SK-MEL-5 (cell line): ENCODE results near the gene CHTF18. TPM values are rescaled to one million over a fixed set of nuclear protein-coding genes. Genes with fewer than 3 reads are reported as not detected.

Experiments
- DNase-seq: peaks from one replicate; pipeline ENCODE4 v3.0.0-alpha.2; 2016; ENCODE audit warnings: low read depth, low spot score
- in situ Hi-C: cut with HindIII; loops from 2 replicates; pipeline ENCODE4 v1.10.0; 2016; ENCODE audit warnings: low sequenced_read_pairs, high pct_unique_total_duplicates, low pct_unique_long_range_greater_than_20kb
- total RNA-seq: library from RNA; depleted of rRNA; stranded (reverse); fragments of >200 nt; shearing (Covaris generic); gene quantifications from 2 replicates; pipeline ENCODE4 v1.2.3, GENCODE V29; 2014

CHTF18 gene
- total RNA-seq, 1 experiment from 2014 or later: 7.6 TPM

- in situ Hi-C loops: no loop called here
Measured at GRCh38 chr16:799111-799947, 10.9 kb downstream of the CHTF18 start.

GRCh38 chr16:799948-800833 is 11.8 kb downstream of the CHTF18 start, which contains the start of gene GNG13:
TSS of gene GNG13 (minus strand) at chr16:800734. CDS start at chr16:799077, 1,657 bp downstream.
- no peak for DNase-seq
- in situ Hi-C loops: no loop called here

More at GRCh38 chr16:799111-799947, 10.9 kb downstream of the CHTF18 start:
- no peak for DNase-seq

GRCh38 chr16:800834-801511 is 12.6 kb downstream of the CHTF18 start:
- in situ Hi-C loops: no loop called here

GRCh38 chr16:801584-802363 is 13.4 kb downstream of the CHTF18 start:
- in situ Hi-C loops: no loop called here
- DNase-seq: no peak

More at GRCh38 chr16:800834-801511, 12.6 kb downstream of the CHTF18 start:
- DNase-seq: no peak

GRCh38 chr16:802461-802860 is 14.0 kb downstream of the CHTF18 start:
- no peak for DNase-seq
- in situ Hi-C loops: no loop called here

- DNase-seq: no peak
- in situ Hi-C loops: no loop called here
Measured at GRCh38 chr16:802914-803753, 14.7 kb downstream of the CHTF18 start.

GRCh38 chr16:803754-804080 is 15.3 kb downstream of the CHTF18 start:
- DNase-seq: no peak
- in situ Hi-C loops: no loop called here

GRCh38 chr16:804193-805048 is 16.0 kb downstream of the CHTF18 start:
- in situ Hi-C loops: no loop called here
- no peak for DNase-seq

- in situ Hi-C loops: no loop called here
- DNase-seq: no peak
Measured at GRCh38 chr16:805474-805873, 17.1 kb downstream of the CHTF18 start.

GRCh38 chr16:807347-808084 is 19.1 kb downstream of the CHTF18 start:
- peak; percentile 91 for DNase-seq
- in situ Hi-C loops: no loop called here

- in situ Hi-C loops: no loop called here
- DNase-seq: no peak
Measured at GRCh38 chr16:808085-808386, 19.6 kb downstream of the CHTF18 start.

GRCh38 chr16:813204-813915 is 24.9 kb downstream of the CHTF18 start:
- peak; percentile 70 for DNase-seq
- in situ Hi-C loops: no loop called here

- in situ Hi-C loops: no loop called here
- no peak for DNase-seq
Measured at GRCh38 chr16:813916-814412, 25.5 kb downstream of the CHTF18 start.

- in situ Hi-C loops: no loop called here
- no peak for DNase-seq
Measured at GRCh38 chr16:814974-815373, 26.6 kb downstream of the CHTF18 start.

- in situ Hi-C loops: no loop called here
- DNase-seq: no peak
Measured at GRCh38 chr16:815861-816260, 27.4 kb downstream of the CHTF18 start.
